Endodermal cell (in vitro differentiated cells): ENCODE measurements around the gene TGFBI. TPM values are rescaled to one million over a fixed set of nuclear protein-coding genes. Genes with fewer than 3 reads are reported as not detected.
"Not testable (repeated sequence)": the region's sequence is repeated elsewhere in the genome, so short reads cannot be mapped to it uniquely, and the experiment has no call there.

Experiments used
- DNase-seq: peaks from one replicate; pipeline ENCODE4 v3.0.0-alpha.2; 2017
- H3K27ac ChIP-seq: 2 replicates; pipeline ENCODE4 v1.5.1; 2013; ENCODE audit warnings: mild to moderate bottlenecking, low read depth, low read length, moderate library complexity
- H3K27me3 ChIP-seq: 2 replicates; pipeline ENCODE4 v1.6.1; 2013; ENCODE audit warnings: mild to moderate bottlenecking, low read length, moderate library complexity; ENCODE audit not compliant: insufficient read depth, control insufficient read depth, poor library complexity, severe bottlenecking
- H3K36me3 ChIP-seq: 2 replicates; pipeline ENCODE4 v1.7.0; 2013; ENCODE audit warnings: mild to moderate bottlenecking, low read length, moderate library complexity; ENCODE audit not compliant: control insufficient read depth, insufficient read depth
- H3K4me1 ChIP-seq: one replicate; pipeline ENCODE4 v1.7.0; 2013; ENCODE audit warnings: low read length; ENCODE audit not compliant: control insufficient read depth, insufficient read depth
- H3K4me3 ChIP-seq: 2 replicates; pipeline ENCODE4 v1.5.1; 2013; ENCODE audit warnings: mild to moderate bottlenecking, low read length, moderate library complexity
- H3K9ac ChIP-seq: 2 replicates; pipeline ENCODE4 v1.6.1; 2013; ENCODE audit warnings: mild to moderate bottlenecking, low read length, moderate library complexity; ENCODE audit not compliant: poor library complexity, severe bottlenecking; ENCODE audit errors: extremely low read depth
- H3K9me3 ChIP-seq: 2 replicates; pipeline ENCODE4 v1.6.1; 2013; ENCODE audit warnings: mild to moderate bottlenecking, low read length, moderate library complexity; ENCODE audit not compliant: control insufficient read depth
- H3K27ac Mint-ChIP-seq: 2 replicates; pipeline ENCODE4 v1.8.0; 2020; ENCODE audit warnings: mixed read lengths
- H3K27me3 Mint-ChIP-seq: 2 replicates; pipeline ENCODE4 v1.8.0; 2021; ENCODE audit warnings: mild to moderate bottlenecking, mixed read lengths; ENCODE audit not compliant: insufficient read depth
- H3K36me3 Mint-ChIP-seq: 2 replicates; pipeline ENCODE4 v1.8.0; 2020; ENCODE audit warnings: low read depth, mixed read lengths
- H3K4me1 Mint-ChIP-seq: 2 replicates; pipeline ENCODE4 v1.8.0; 2020; ENCODE audit warnings: mixed read lengths
- H3K4me3 Mint-ChIP-seq: 2 replicates; pipeline ENCODE4 v1.8.0; 2020; ENCODE audit warnings: mild to moderate bottlenecking, moderate library complexity, mixed read lengths
- H3K9me3 Mint-ChIP-seq: 2 replicates; pipeline ENCODE4 v1.8.0; 2020; ENCODE audit warnings: mild to moderate bottlenecking, mixed read lengths
- WGBS, 2 experiments: methylation state at CpG; one replicate each; pipeline versions ENCODE4 v1.1.5 to v1.1.7; 2013; ENCODE audit warnings: missing lambda C conversion rate in 2 of 2, mixed read lengths in 1 of 2; ENCODE audit not compliant: insufficient coverage in 1 of 2, insufficient read length in 1 of 2; 5-methylcytosine and 5-hydroxymethylcytosine counted together
- total RNA-seq, 2 donors: library from RNA; stranded (reverse); fragmentation: NEBNext Ultra II Directional in 1 of 2; extraction: Animal tissue kit (Norgen Biotek cat#: 25700) in 1 of 2; gene quantifications; 2 replicates in 1 of 2; 3 replicates in 1 of 2; pipeline ENCODE4 v1.2.1, GENCODE V29; 2021
- TF ChIP-seq, protein P1 (sequence below): fragments of 200-600 bp; sonication (generic); conservative IDR thresholded peaks from 2 replicates; pipeline ENCODE4 v1.5.0; 2021; ENCODE audit warnings: antibody characterized with exemption, mild to moderate bottlenecking

The TGFBI gene
- total RNA-seq, 2 donors from 2014 or later: 2.8 to 4.9 TPM

DNA sequence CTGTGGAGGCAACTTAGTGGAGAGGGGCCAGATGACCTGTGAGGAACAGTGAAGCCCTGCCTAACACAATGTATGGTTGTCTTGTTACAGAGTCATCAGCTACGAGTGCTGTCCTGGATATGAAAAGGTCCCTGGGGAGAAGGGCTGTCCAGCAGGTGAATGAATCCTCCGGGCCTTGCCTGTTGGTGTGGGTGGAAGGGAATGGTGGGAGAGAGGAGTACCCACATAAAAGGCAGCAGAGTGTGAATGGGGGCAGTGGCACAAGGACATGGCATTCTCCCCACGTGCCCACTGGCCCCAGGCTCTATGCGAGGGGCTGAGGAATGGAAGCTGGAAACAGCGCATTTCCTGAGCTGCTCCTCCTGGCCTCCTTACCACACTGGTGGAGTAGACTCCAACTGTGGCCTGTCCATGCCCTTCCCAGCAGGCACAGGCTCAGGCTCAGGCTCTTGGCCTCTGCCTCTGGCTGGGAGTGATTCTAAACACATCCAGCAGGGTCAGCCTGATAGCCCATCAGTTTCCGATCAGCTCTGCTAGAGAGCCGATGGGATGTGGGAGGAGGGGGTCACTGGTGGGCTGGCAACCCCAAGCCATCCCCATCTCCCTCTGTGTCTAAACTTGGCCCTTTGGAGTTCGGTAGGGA is 15.3 kb downstream of the TGFBI start:
- DNase-seq: no peak
- peaks cover 14% of the 10 kb centered on the region for H3K27me3 Mint-ChIP-seq
- Histone ChIP-seq H3K27me3 (no peaks in the 10 kb centered on the region), H3K36me3 (no peaks in the 10 kb centered on the region), H3K4me3 (no peak overlapping the region), H3K9ac (no peak overlapping the region), H3K9me3 (no peaks in the 10 kb centered on the region), H3K4me1 (no peaks in the 10 kb centered on the region), H3K27ac (no peak overlapping the region)
- no peaks in the 10 kb centered on the region for H3K36me3 Mint-ChIP-seq
- no peak overlapping the region for H3K27ac Mint-ChIP-seq
- peaks cover 2% of the 10 kb centered on the region for H3K4me1 Mint-ChIP-seq
- no peaks in the 10 kb centered on the region for H3K9me3 Mint-ChIP-seq
- TF ChIP-seq, protein P1, sequence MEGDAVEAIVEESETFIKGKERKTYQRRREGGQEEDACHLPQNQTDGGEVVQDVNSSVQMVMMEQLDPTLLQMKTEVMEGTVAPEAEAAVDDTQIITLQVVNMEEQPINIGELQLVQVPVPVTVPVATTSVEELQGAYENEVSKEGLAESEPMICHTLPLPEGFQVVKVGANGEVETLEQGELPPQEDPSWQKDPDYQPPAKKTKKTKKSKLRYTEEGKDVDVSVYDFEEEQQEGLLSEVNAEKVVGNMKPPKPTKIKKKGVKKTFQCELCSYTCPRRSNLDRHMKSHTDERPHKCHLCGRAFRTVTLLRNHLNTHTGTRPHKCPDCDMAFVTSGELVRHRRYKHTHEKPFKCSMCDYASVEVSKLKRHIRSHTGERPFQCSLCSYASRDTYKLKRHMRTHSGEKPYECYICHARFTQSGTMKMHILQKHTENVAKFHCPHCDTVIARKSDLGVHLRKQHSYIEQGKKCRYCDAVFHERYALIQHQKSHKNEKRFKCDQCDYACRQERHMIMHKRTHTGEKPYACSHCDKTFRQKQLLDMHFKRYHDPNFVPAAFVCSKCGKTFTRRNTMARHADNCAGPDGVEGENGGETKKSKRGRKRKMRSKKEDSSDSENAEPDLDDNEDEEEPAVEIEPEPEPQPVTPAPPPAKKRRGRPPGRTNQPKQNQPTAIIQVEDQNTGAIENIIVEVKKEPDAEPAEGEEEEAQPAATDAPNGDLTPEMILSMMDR: no peak
- no peak overlapping the region for H3K4me3 Mint-ChIP-seq
- WGBS, 2 experiments: 90 to 95% methylated on average over 5 to 8 of the region's 8 CpGs

GRCh38 chr5:136045026-136045425 is 16.2 kb downstream of the TGFBI start:
- 77 to 80% methylated on average over 6 to 8 of the region's 8 CpGs for WGBS, 2 experiments
- DNase-seq, H3K9me3 Mint-ChIP-seq: not testable (repeated sequence)

DNA sequence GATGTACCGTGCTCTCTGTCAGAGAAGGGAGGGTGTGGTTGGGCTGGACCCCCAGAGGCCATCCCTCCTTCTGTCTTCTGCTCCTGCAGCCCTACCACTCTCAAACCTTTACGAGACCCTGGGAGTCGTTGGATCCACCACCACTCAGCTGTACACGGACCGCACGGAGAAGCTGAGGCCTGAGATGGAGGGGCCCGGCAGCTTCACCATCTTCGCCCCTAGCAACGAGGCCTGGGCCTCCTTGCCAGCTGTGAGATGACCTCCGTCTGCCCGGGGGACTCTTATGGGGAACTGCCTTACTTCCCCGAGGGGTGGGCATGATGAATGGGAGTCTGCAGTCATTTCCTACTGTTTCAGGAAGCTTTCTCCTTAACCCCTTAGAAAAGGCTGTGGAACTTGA is 17.5 kb downstream of the TGFBI start:
- Mint-ChIP-seq H3K27ac (no peak overlapping the region), H3K36me3 (no peaks in the 10 kb centered on the region), H3K27me3 (peaks cover 7% of the 10 kb centered on the region), H3K9me3 (no peaks in the 10 kb centered on the region), H3K4me1 (peaks cover 2% of the 10 kb centered on the region), H3K4me3 (no peak overlapping the region)
- Histone ChIP-seq H3K27me3 (no peaks in the 10 kb centered on the region), H3K4me3 (no peak overlapping the region), H3K9me3 (no peaks in the 10 kb centered on the region), H3K36me3 (no peaks in the 10 kb centered on the region), H3K27ac (no peak overlapping the region), H3K4me1 (no peaks in the 10 kb centered on the region), H3K9ac (no peak overlapping the region)
- TF ChIP-seq, protein P1: no peak
- WGBS, 2 experiments: 84 to 94% methylated on average over 10 to 12 of the region's 12 CpGs
- peak; percentile 21 for DNase-seq

More at GRCh38 chr5:136045026-136045425, 16.2 kb downstream of the TGFBI start:
- not testable (repeated sequence) for H3K4me3 ChIP-seq, H3K9ac ChIP-seq, H3K27me3 ChIP-seq, H3K4me3 Mint-ChIP-seq, H3K36me3 Mint-ChIP-seq, H3K4me1 ChIP-seq, H3K27ac ChIP-seq, H3K4me1 Mint-ChIP-seq, H3K9me3 ChIP-seq, H3K27ac Mint-ChIP-seq, H3K36me3 ChIP-seq
- H3K27me3 Mint-ChIP-seq: peaks cover 11% of the 10 kb centered on the region

DNA sequence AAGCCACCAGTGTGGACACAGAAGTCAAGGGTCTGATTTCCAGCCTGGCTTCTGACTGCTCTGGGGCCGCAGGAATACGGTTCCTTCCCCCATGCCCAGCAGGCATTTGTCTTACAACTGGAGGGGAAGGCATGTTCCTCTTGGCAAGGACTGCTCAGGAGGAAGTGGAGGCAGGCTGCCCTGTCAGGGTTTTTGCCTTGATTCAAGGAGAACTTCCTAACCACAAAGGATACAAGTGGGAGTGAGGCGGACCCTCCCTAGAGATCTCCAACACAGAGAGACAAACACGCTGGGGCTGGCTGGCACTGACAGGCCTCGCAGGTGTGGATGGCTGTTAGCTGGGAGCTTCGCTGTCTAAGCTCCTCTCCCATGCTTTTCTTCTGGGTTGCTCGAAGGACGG is 19.1 kb downstream of the TGFBI start:
- Histone ChIP-seq H3K36me3 (no peaks in the 10 kb centered on the region), H3K27me3 (no peaks in the 10 kb centered on the region), H3K9ac (no peak overlapping the region), H3K9me3 (no peaks in the 10 kb centered on the region), H3K4me1 (no peaks in the 10 kb centered on the region), H3K4me3 (no peak overlapping the region), H3K27ac (no peak overlapping the region)
- Mint-ChIP-seq H3K27me3 (peaks cover 3% of the 10 kb centered on the region), H3K4me1 (no peaks in the 10 kb centered on the region), H3K27ac (no peak overlapping the region), H3K9me3 (no peaks in the 10 kb centered on the region), H3K4me3 (no peak overlapping the region), H3K36me3 (no peaks in the 10 kb centered on the region)
- TF ChIP-seq, protein P1: no peak
- 94 to 100% methylated on average over 5 to 8 of the region's 8 CpGs for WGBS, 2 experiments
- DNase-seq: peak; percentile 36
